H9 (cell line): ENCODE measurements around the gene RASA3. TPM values are rescaled to one million over a fixed set of nuclear protein-coding genes. Genes with fewer than 3 reads are reported as not detected.
A peak's percentile ranks its signal among the peaks of the same experiment; 100 is the strongest.

Experiments used
- DNase-seq: peaks from one replicate; pipeline ENCODE4 v3.0.0-alpha.2; 2017
- H2AFZ ChIP-seq: one replicate; pipeline ENCODE4 v1.6.1; 2013; ENCODE audit warnings: mild to moderate bottlenecking, low read length, control low read depth, moderate library complexity
- H2AK5ac ChIP-seq: 2 replicates; pipeline ENCODE4 v1.6.1; 2013; ENCODE audit warnings: low read length, control low read depth, mixed read lengths; ENCODE audit not compliant: insufficient read length
- H2BK120ac ChIP-seq: one replicate; pipeline ENCODE4 v1.6.1; 2013; ENCODE audit warnings: low read depth, mild to moderate bottlenecking, low read length, control low read depth, inconsistent platforms; ENCODE audit not compliant: poor library complexity, severe bottlenecking
- H2BK12ac ChIP-seq: 2 replicates; pipeline ENCODE4 v1.6.1; 2013; ENCODE audit warnings: low read length, control low read depth, mixed read lengths, low read depth; ENCODE audit not compliant: insufficient read length
- H2BK15ac ChIP-seq: 2 replicates; pipeline ENCODE4 v1.6.1; 2013; ENCODE audit warnings: low read depth, low read length, control low read depth
- H2BK20ac ChIP-seq: one replicate; pipeline ENCODE4 v1.6.1; 2013; ENCODE audit warnings: low read depth, mild to moderate bottlenecking, low read length, control low read depth, inconsistent platforms; ENCODE audit not compliant: poor library complexity, severe bottlenecking
- H2BK5ac ChIP-seq: 2 replicates; pipeline ENCODE4 v1.6.1; 2013; ENCODE audit warnings: low read length, control low read depth, mixed read lengths; ENCODE audit not compliant: insufficient read length
- H3K14ac ChIP-seq: 2 replicates; pipeline ENCODE4 v1.6.1; 2013; ENCODE audit warnings: low read length, control low read depth; ENCODE audit not compliant: insufficient read depth
- H3K18ac ChIP-seq: 2 replicates; pipeline ENCODE4 v1.6.1; 2013; ENCODE audit warnings: low read depth, mild to moderate bottlenecking, mixed read lengths, low read length, control low read depth; ENCODE audit not compliant: insufficient read length
- H3K23ac ChIP-seq: 2 replicates; pipeline ENCODE4 v1.6.1; 2013; ENCODE audit warnings: low read length, control low read depth, mixed read lengths, low read depth; ENCODE audit not compliant: insufficient read length
- H3K23me2 ChIP-seq: 2 replicates; pipeline ENCODE4 v1.6.1; 2013; ENCODE audit warnings: low read depth, mild to moderate bottlenecking, mixed read lengths, low read length, control low read depth; ENCODE audit not compliant: insufficient read length, poor library complexity, severe bottlenecking
- H3K27ac ChIP-seq: 2 replicates; pipeline ENCODE4 v1.5.1; 2013; ENCODE audit warnings: low read length, control low read depth, mixed read lengths, low read depth; ENCODE audit not compliant: insufficient read length
- H3K27me3 ChIP-seq: 2 replicates; pipeline ENCODE4 v1.6.1; 2013; ENCODE audit warnings: low read length, control low read depth, inconsistent platforms; ENCODE audit not compliant: insufficient read depth
- H3K4ac ChIP-seq: 2 replicates; pipeline ENCODE4 v1.6.1; 2013; ENCODE audit warnings: low read depth, mild to moderate bottlenecking, control low read depth, inconsistent platforms, low read length, moderate library complexity
- H3K4me1 ChIP-seq: 2 replicates; pipeline ENCODE4 v1.6.1; 2013; ENCODE audit warnings: low read length, control low read depth, inconsistent platforms; ENCODE audit not compliant: insufficient read depth
- H3K4me2 ChIP-seq: 2 replicates; pipeline ENCODE4 v1.6.1; 2013; ENCODE audit warnings: low read length, control low read depth, mixed read lengths; ENCODE audit not compliant: insufficient read length, insufficient read depth
- H3K56ac ChIP-seq: 2 replicates; pipeline ENCODE4 v1.6.1; 2013; ENCODE audit warnings: low read depth, mild to moderate bottlenecking, mixed read lengths, low read length, control low read depth; ENCODE audit not compliant: insufficient read length
- H3K79me1 ChIP-seq: 2 replicates; pipeline ENCODE4 v1.6.1; 2013; ENCODE audit warnings: low read depth, mild to moderate bottlenecking, moderate library complexity, low read length, control low read depth, inconsistent platforms; ENCODE audit not compliant: insufficient read depth, poor library complexity, severe bottlenecking
- H3K79me2 ChIP-seq: 2 replicates; pipeline ENCODE4 v1.6.1; 2013; ENCODE audit warnings: low read length, control low read depth, inconsistent platforms; ENCODE audit not compliant: insufficient read depth
- H3K9ac ChIP-seq: 2 replicates; pipeline ENCODE4 v1.6.1; 2013; ENCODE audit warnings: low read length, control low read depth, mixed read lengths; ENCODE audit not compliant: insufficient read length; ENCODE audit errors: extremely low read depth
- H3K9me3 ChIP-seq: one replicate; pipeline ENCODE4 v1.6.1; 2013; ENCODE audit warnings: low read depth, low read length, inconsistent platforms; ENCODE audit not compliant: control insufficient read depth
- H3T11ph ChIP-seq: one replicate; pipeline ENCODE4 v1.6.1; 2013; ENCODE audit warnings: mild to moderate bottlenecking, low read length, control low read depth, inconsistent platforms
- H4K20me1 ChIP-seq: one replicate; pipeline ENCODE4 v1.6.1; 2013; ENCODE audit not compliant: control insufficient read depth, insufficient read length, insufficient read depth
- H4K5ac ChIP-seq: 2 replicates; pipeline ENCODE4 v1.6.1; 2013; ENCODE audit warnings: low read depth, mild to moderate bottlenecking, mixed read lengths, low read length, control low read depth; ENCODE audit not compliant: insufficient read length
- H4K8ac ChIP-seq: replicated peaks from 2 replicates; pipeline ENCODE4 v1.6.1; 2013; ENCODE audit warnings: low read length, control low read depth, mixed read lengths, low read depth; ENCODE audit not compliant: insufficient read length
- H4K91ac ChIP-seq: 2 replicates; pipeline ENCODE4 v1.6.1; 2013; ENCODE audit warnings: low read depth, mild to moderate bottlenecking, moderate library complexity, mixed read lengths, low read length, control low read depth; ENCODE audit not compliant: insufficient read length
- H3K27ac Mint-ChIP-seq, 3 experiments: 2 replicates in 2 of 3; 3 replicates in 1 of 3; pipeline ENCODE4 v1.8.0; 2020 to 2021; ENCODE audit warnings: mixed read lengths in 3 of 3, mild to moderate bottlenecking in 1 of 3, moderate library complexity in 1 of 3
- H3K27me3 Mint-ChIP-seq: 2 replicates; pipeline ENCODE4 v1.8.0; 2021; ENCODE audit warnings: low read depth, mild to moderate bottlenecking, moderate library complexity, mixed read lengths
- H3K36me3 Mint-ChIP-seq, 3 experiments: 2 replicates in 2 of 3; 3 replicates in 1 of 3; pipeline ENCODE4 v1.8.0; 2020 to 2021; ENCODE audit warnings: low read depth in 3 of 3, mixed read lengths in 3 of 3; ENCODE audit not compliant: insufficient read depth in 1 of 3
- H3K4me1 Mint-ChIP-seq, 2 experiments: 2 replicates each; pipeline ENCODE4 v1.8.0; 2020; ENCODE audit warnings: mixed read lengths in 2 of 2
- H3K4me3 Mint-ChIP-seq, 2 experiments: 2 replicates in 1 of 2; 3 replicates in 1 of 2; pipeline ENCODE4 v1.8.0; 2020 to 2021; ENCODE audit warnings: mild to moderate bottlenecking in 2 of 2, mixed read lengths in 2 of 2, moderate library complexity in 1 of 2
- H3K9me3 Mint-ChIP-seq, 2 experiments: 2 replicates in 1 of 2; 3 replicates in 1 of 2; pipeline ENCODE4 v1.8.0; 2020; ENCODE audit warnings: mild to moderate bottlenecking in 2 of 2, mixed read lengths in 2 of 2, moderate library complexity in 1 of 2
- WGBS: extraction: QIAGEN DNeasy Blood & Tissue Kit; methylation state at CpG from one replicate; pipeline ENCODE4 v1.1.7; 2013; ENCODE audit warnings: missing lambda C conversion rate, low lambda C conversion rate, mixed read lengths; ENCODE audit not compliant: insufficient read length; ENCODE audit errors: extremely low coverage; 5-methylcytosine and 5-hydroxymethylcytosine counted together
- total RNA-seq: library from RNA; stranded (reverse); gene quantifications from 2 replicates; pipeline ENCODE4 v1.2.1, GENCODE V29; 2021
- TF ChIP-seq, protein P1 (sequence below): fragments of 200-600 bp; sonication (generic); conservative IDR thresholded peaks from 3 replicates; pipeline ENCODE4 v1.8.0; 2021; ENCODE audit warnings: antibody characterized with exemption, mild to moderate bottlenecking

Gene RASA3
- total RNA-seq, 1 experiment from 2014 or later: 12.3 TPM

DNA sequence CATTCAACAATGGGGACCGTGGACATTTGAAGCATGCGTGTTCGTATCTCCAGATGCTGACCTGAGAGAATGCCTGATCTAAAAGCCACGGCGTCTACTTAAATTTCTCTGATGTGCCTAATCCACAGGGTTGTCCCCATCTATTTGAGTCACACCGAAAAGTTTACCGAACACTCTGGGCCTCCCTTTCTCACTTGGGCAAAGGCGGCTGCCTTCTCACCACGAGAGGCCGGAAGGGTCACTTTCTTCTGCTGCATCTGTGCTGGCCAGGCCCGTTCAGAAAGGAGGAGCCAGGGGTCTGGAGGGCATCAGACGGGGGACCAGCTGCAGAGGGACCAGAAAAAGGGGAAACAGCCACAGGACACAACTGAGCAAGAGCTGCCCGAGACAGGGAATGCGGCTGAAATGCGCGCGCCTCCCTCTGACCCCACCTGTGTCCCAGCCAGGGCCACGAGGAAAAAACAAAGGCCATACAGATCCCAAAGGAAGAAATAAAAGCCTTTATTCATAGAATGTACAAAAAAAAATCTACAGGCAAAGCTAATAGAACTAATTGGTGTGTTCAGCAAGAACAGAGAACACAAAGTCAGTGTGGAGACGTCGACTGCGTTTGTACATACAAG, 87.2 kb downstream of the RASA3 start:
- Histone ChIP-seq H3K27me3 (no peaks in the 10 kb centered on the region), H2BK15ac (no peak overlapping the region), H3K9ac (no peak overlapping the region), H2AFZ (no peak overlapping the region), H3K56ac (no peak overlapping the region), H3K23me2 (no peaks in the 10 kb centered on the region), H3K18ac (no peak overlapping the region), H4K5ac (no peak overlapping the region), H3K23ac (no peak overlapping the region), H2BK12ac (no peak overlapping the region), H2BK5ac (no peak overlapping the region), H2BK120ac (no peak overlapping the region), H3T11ph (no peak overlapping the region), H3K9me3 (no peaks in the 10 kb centered on the region), H3K4ac (no peak overlapping the region), H3K79me2 (peaks cover 4% of the 10 kb centered on the region; the same call in 1 of the 2 replicates), H3K4me2 (no peak overlapping the region), H4K91ac (no peak overlapping the region), H3K14ac (no peak overlapping the region), H4K8ac (no peak overlapping the region), H3K27ac (no peak overlapping the region), H4K20me1 (no peaks in the 10 kb centered on the region), H2BK20ac (no peak overlapping the region), H3K4me1 (no peaks in the 10 kb centered on the region), H3K79me1 (no peaks in the 10 kb centered on the region), H2AK5ac (no peak overlapping the region)
- no CpG with 5 or more reads among the region's 21 CpGs for WGBS
- TF ChIP-seq, protein P1, sequence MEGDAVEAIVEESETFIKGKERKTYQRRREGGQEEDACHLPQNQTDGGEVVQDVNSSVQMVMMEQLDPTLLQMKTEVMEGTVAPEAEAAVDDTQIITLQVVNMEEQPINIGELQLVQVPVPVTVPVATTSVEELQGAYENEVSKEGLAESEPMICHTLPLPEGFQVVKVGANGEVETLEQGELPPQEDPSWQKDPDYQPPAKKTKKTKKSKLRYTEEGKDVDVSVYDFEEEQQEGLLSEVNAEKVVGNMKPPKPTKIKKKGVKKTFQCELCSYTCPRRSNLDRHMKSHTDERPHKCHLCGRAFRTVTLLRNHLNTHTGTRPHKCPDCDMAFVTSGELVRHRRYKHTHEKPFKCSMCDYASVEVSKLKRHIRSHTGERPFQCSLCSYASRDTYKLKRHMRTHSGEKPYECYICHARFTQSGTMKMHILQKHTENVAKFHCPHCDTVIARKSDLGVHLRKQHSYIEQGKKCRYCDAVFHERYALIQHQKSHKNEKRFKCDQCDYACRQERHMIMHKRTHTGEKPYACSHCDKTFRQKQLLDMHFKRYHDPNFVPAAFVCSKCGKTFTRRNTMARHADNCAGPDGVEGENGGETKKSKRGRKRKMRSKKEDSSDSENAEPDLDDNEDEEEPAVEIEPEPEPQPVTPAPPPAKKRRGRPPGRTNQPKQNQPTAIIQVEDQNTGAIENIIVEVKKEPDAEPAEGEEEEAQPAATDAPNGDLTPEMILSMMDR: no peak
- Mint-ChIP-seq H3K4me1 (peaks cover 5 to 25% of the 10 kb centered on the region in 2 experiments), H3K27me3 (no peaks in the 10 kb centered on the region), H3K4me3 (no peak overlapping the region), H3K36me3 (peaks cover 0 to 4% (median 0%) of the 10 kb centered on the region in 3 experiments; a peak in 2 of 7 replicates), H3K9me3 (no peaks in the 10 kb centered on the region; a peak in 1 of 5 replicates), H3K27ac (peak overlapping the region in 1 of 3 experiments; percentile 75; a peak in 1 of 7 replicates)
- DNase-seq: no peak
